ENCODE data around the gene SLC16A6.
A peak's percentile ranks its signal among the peaks of the same experiment; 100 is the strongest.
"Not testable (repeated sequence)": the region's sequence is repeated elsewhere in the genome, so short reads cannot be mapped to it uniquely, and the experiment has no call there.

The SLC16A6 gene

GRCh38 chr17:68288375-68288774 is 2.6 kb downstream of the SLC16A6 start:
- Histone ChIP-seq H3K27ac (peak overlapping the region; percentile 100), H3K36me3 (peaks cover 10% of the 10 kb centered on the region), H3K4me1 (ENCODE audit: control insufficient read depth in 1 of 2, insufficient read depth in 1 of 2, low read depth in 1 of 2, low read length in 1 of 2) (peaks cover 45 to 57% of the 10 kb centered on the region in 2 experiments), H3K27me3 (no peaks in the 10 kb centered on the region), H3K4me3 (ENCODE audit: low read depth in 1 of 2, low read length in 1 of 2) (peak overlapping the region; percentile 76 to 91), H3K9me3 (no peaks in the 10 kb centered on the region)
- TF ChIP-seq CTCF (IDR thresholded peaks at IDR 0.05) = no peak

GRCh38 chr17:68281965-68282364 is 9.0 kb downstream of the SLC16A6 start:
- not testable (repeated sequence) for H3K27me3 ChIP-seq; H3K4me1 ChIP-seq (ENCODE audit: control insufficient read depth in 1 of 2, insufficient read depth in 1 of 2, low read depth in 1 of 2, low read length in 1 of 2); H3K9me3 ChIP-seq; H3K27ac ChIP-seq; H3K4me3 ChIP-seq (ENCODE audit: low read depth in 1 of 2, low read length in 1 of 2)
- peaks cover 58% of the 10 kb centered on the region for H3K36me3 ChIP-seq

GRCh38 chr17:68277807-68278206 is 13.1 kb downstream of the SLC16A6 start:
- Histone ChIP-seq H3K27ac (no peak overlapping the region), H3K36me3 (peaks cover 81% of the 10 kb centered on the region), H3K4me3 (ENCODE audit: low read depth in 1 of 2, low read length in 1 of 2) (no peak overlapping the region), H3K9me3 (no peaks in the 10 kb centered on the region), H3K4me1 (ENCODE audit: control insufficient read depth in 1 of 2, insufficient read depth in 1 of 2, low read depth in 1 of 2, low read length in 1 of 2) (peaks cover 0 to 7% of the 10 kb centered on the region in 2 experiments), H3K27me3 (no peaks in the 10 kb centered on the region)
- no peak for TF ChIP-seq CTCF (IDR thresholded peaks at IDR 0.05)

GRCh38 chr17:68276339-68276738 is 14.6 kb downstream of the SLC16A6 start:
- H3K27ac ChIP-seq; H3K4me3 ChIP-seq (ENCODE audit: low read depth in 1 of 2, low read length in 1 of 2); H3K4me1 ChIP-seq (ENCODE audit: control insufficient read depth in 1 of 2, insufficient read depth in 1 of 2, low read depth in 1 of 2, low read length in 1 of 2); H3K27me3 ChIP-seq; H3K9me3 ChIP-seq: not testable (repeated sequence)
- peaks cover 92% of the 10 kb centered on the region for H3K36me3 ChIP-seq

GRCh38 chr17:68273722-68274121 is 17.2 kb downstream of the SLC16A6 start:
- H3K27ac ChIP-seq = peak overlapping the region; percentile 72
- H3K27me3 ChIP-seq = no peaks in the 10 kb centered on the region
- H3K4me1 ChIP-seq (ENCODE audit: control insufficient read depth in 1 of 2, insufficient read depth in 1 of 2, low read depth in 1 of 2, low read length in 1 of 2) = peaks cover 0 to 7% of the 10 kb centered on the region in 2 experiments
- peaks cover 89% of the 10 kb centered on the region for H3K36me3 ChIP-seq
- H3K9me3 ChIP-seq = no peaks in the 10 kb centered on the region
- no peak for TF ChIP-seq CTCF (IDR thresholded peaks at IDR 0.05)
- no peak overlapping the region for H3K4me3 ChIP-seq (ENCODE audit: low read depth in 1 of 2, low read length in 1 of 2)

GRCh38 chr17:68265833-68266232 is 25.1 kb downstream of the SLC16A6 start:
- not testable (repeated sequence) for H3K4me3 ChIP-seq (ENCODE audit: low read depth in 1 of 2, low read length in 1 of 2); H3K27ac ChIP-seq; H3K27me3 ChIP-seq; H3K9me3 ChIP-seq
- Histone ChIP-seq H3K4me1 (ENCODE audit: control insufficient read depth in 1 of 2, insufficient read depth in 1 of 2, low read depth in 1 of 2, low read length in 1 of 2) (peaks cover 10 to 13% of the 10 kb centered on the region in 2 experiments), H3K36me3 (peaks cover 39% of the 10 kb centered on the region)

GRCh38 chr17:68263101-68263681 is 27.7 kb downstream of the SLC16A6 start:
- Histone ChIP-seq H3K4me1 (ENCODE audit: control insufficient read depth in 1 of 2, insufficient read depth in 1 of 2, low read depth in 1 of 2, low read length in 1 of 2) (peaks cover 20 to 27% of the 10 kb centered on the region in 2 experiments), H3K36me3 (peaks cover 18% of the 10 kb centered on the region), H3K27ac (peak overlapping the region; percentile 59)
- TF ChIP-seq CTCF (IDR thresholded peaks at IDR 0.05) = peak; percentile 71
- not testable (repeated sequence) for H3K27me3 ChIP-seq; H3K4me3 ChIP-seq (ENCODE audit: low read depth in 1 of 2, low read length in 1 of 2); H3K9me3 ChIP-seq

- H3K4me1 ChIP-seq (ENCODE audit: control insufficient read depth in 1 of 2, insufficient read depth in 1 of 2, low read depth in 1 of 2, low read length in 1 of 2) = peaks cover 20 to 27% of the 10 kb centered on the region in 2 experiments
- not testable (repeated sequence) for H3K4me3 ChIP-seq (ENCODE audit: low read depth in 1 of 2, low read length in 1 of 2); H3K9me3 ChIP-seq; H3K27me3 ChIP-seq
- H3K27ac ChIP-seq = peak overlapping the region; percentile 59
- peaks cover 11% of the 10 kb centered on the region for H3K36me3 ChIP-seq
Measured at GRCh38 chr17:68262467-68262866, 28.5 kb downstream of the SLC16A6 start.
